ENCODE results near the gene STX16.

GRCh38 chr20:58650181-58650775 is 805 bp upstream of the STX16 start:
- TF ChIP-seq EZH2 (IDR thresholded peaks at IDR 0.05; ENCODE audit: borderline replicate concordance) (no peak), CTCF (IDR thresholded peaks at IDR 0.05; ENCODE audit: poor library complexity) (no peak)

All from hepatocyte (in vitro differentiated cells).